SU-DHL-6 (cell line): ENCODE data around the gene WDTC1.
"Not testable (repeated sequence)": the region's sequence is repeated elsewhere in the genome, so short reads cannot be mapped to it uniquely, and the experiment has no call there.

ENCODE experiments used
- H2AFZ ChIP-seq: fragments of 200-600 bp; sonication (generic); 2 replicates; pipeline ENCODE4 v1.6.1; 2014; ENCODE audit warnings: low read depth, mild to moderate bottlenecking, moderate library complexity, mixed read lengths, antibody characterized with exemption, low read length; ENCODE audit not compliant: severe bottlenecking
- H3F3A ChIP-seq: fragments of 200-600 bp; shearing (Covaris generic); 2 replicates; pipeline ENCODE4 v1.6.0; 2016; ENCODE audit warnings: antibody characterized with exemption, mild to moderate bottlenecking; ENCODE audit not compliant: insufficient read depth
- H3K27ac ChIP-seq: fragments of 200-600 bp; sonication (generic); 2 replicates; pipeline ENCODE4 v1.5.1; 2016; ENCODE audit warnings: low read depth, mild to moderate bottlenecking, low read length, moderate library complexity, mixed read lengths
- H3K27me3 ChIP-seq: fragments of 200-600 bp; sonication (generic), shearing (Covaris generic); 2 replicates; pipeline ENCODE4 v1.6.0; 2014; ENCODE audit warnings: mild to moderate bottlenecking, low read length
- H3K36me3 ChIP-seq: fragments of 200-600 bp; sonication (generic); 2 replicates; pipeline ENCODE4 v1.6.1; 2014; ENCODE audit warnings: mild to moderate bottlenecking, low read length, mixed read lengths
- H3K4me2 ChIP-seq: fragments of 300-600, 200-600 bp; shearing (Covaris generic), sonication (generic); 2 replicates; pipeline ENCODE4 v1.6.0; 2014; ENCODE audit warnings: low read length, low read depth, mild to moderate bottlenecking; ENCODE audit not compliant: poor library complexity, severe bottlenecking
- H3K4me3 ChIP-seq: fragments of 200-600 bp; sonication (generic); 2 replicates; pipeline ENCODE4 v1.5.1; 2014; ENCODE audit warnings: antibody characterized with exemption, low read length, mild to moderate bottlenecking, mixed read lengths; ENCODE audit not compliant: insufficient read depth, poor library complexity, severe bottlenecking
- H3K79me2 ChIP-seq: fragments of 200-600 bp; sonication (generic); 2 replicates; pipeline ENCODE4 v1.6.1; 2014; ENCODE audit warnings: mild to moderate bottlenecking, low read length, moderate library complexity; ENCODE audit not compliant: insufficient read depth
- H3K9ac ChIP-seq: fragments of 200-600 bp; sonication (generic); 2 replicates; pipeline ENCODE4 v1.7.0; 2014; ENCODE audit warnings: mild to moderate bottlenecking, low read length
- H3K9me2 ChIP-seq: fragments of 200-600 bp; sonication (generic); replicated peaks from 2 replicates; pipeline ENCODE4 v1.6.1; 2014; ENCODE audit warnings: low read length; ENCODE audit not compliant: insufficient read depth
- H3K9me3 ChIP-seq: fragments of 200-600 bp; sonication (generic); 2 replicates; pipeline ENCODE4 v1.6.1; 2014; ENCODE audit warnings: low read length, mixed read lengths; ENCODE audit not compliant: insufficient read depth
- H4K20me1 ChIP-seq: fragments of 200-600 bp; sonication (generic); 2 replicates; pipeline ENCODE4 v1.6.1; 2014; ENCODE audit warnings: low read depth, mild to moderate bottlenecking, antibody characterized with exemption, low read length, moderate library complexity, mixed read lengths
- CTCF ChIP-seq: fragments of 200-600 bp; sonication (generic); IDR thresholded peaks from one replicate; pipeline ENCODE4 v1.5.1; 2017; ENCODE audit warnings: antibody characterized with exemption, mild to moderate bottlenecking, low read length, moderate library complexity; ENCODE audit not compliant: insufficient read depth, poor library complexity, severe bottlenecking
- EZH2phosphoT487 ChIP-seq: fragments of 200-600 bp; sonication (generic), shearing (Covaris generic); conservative IDR thresholded peaks from 2 replicates; pipeline ENCODE4 v1.6.1; 2018; ENCODE audit warnings: mild to moderate bottlenecking, antibody characterized with exemption, low read length, moderate library complexity, mixed read lengths

Gene WDTC1

DNA sequence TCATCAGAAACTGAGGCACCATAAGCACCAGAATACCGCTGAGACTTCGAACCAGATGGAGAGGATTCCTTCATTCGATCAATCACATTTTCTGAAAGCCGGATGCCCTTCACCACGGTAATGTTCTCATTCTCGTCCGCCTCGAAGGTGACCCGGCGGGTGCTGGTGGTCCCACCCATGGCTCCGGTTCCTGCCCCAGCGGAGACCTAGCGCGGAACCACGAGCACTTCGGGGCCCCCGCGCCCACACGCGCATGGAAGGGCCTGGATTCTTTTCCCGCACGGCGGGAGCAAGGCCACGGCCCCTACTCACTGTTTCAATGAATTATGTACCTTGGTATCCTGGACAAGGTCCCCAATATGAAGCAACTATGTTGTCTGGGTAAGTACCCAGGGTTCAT is 33.1 kb upstream of the WDTC1 start:
- TF ChIP-seq EZH2phosphoT487 = no peak
- TF ChIP-seq CTCF = no peak
- Histone ChIP-seq H2AFZ (no peak overlapping the region), H3K9me3 (no peaks in the 10 kb centered on the region), H3K27ac (no peak overlapping the region), H3K4me3 (no peak overlapping the region), H3K79me2 (no peaks in the 10 kb centered on the region), H3K4me2 (no peak overlapping the region), H3F3A (no peaks in the 10 kb centered on the region), H3K9me2 (no peaks in the 10 kb centered on the region), H4K20me1 (no peaks in the 10 kb centered on the region), H3K36me3 (no peaks in the 10 kb centered on the region), H3K9ac (no peak overlapping the region), H3K27me3 (no peaks in the 10 kb centered on the region)

DNA sequence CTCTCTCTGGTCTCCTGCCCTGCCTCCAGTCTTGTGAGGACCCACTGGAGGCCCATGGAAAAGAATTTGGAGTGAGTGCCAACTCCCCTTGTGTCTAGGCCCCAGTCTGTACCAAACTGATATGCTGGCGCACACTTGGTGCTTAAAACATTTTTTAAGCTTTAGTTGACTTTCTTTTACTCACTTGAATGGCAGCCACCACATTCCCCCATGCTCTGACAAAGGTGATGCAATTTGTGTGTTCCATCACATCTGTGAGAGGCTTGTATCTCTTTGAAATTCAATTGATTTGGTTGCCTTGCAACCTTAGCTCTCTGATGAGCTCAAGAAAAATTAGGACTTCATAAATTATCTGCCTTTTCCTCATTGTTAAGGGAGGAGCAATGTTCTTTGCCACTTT is 30.5 kb upstream of the WDTC1 start:
- Histone ChIP-seq H2AFZ (no peak overlapping the region), H3K27me3 (no peaks in the 10 kb centered on the region), H3F3A (no peaks in the 10 kb centered on the region), H3K9me2 (no peaks in the 10 kb centered on the region), H3K9me3 (no peaks in the 10 kb centered on the region), H3K9ac (no peak overlapping the region), H3K4me2 (no peak overlapping the region), H4K20me1 (no peaks in the 10 kb centered on the region), H3K36me3 (no peaks in the 10 kb centered on the region), H3K79me2 (no peaks in the 10 kb centered on the region), H3K27ac (no peak overlapping the region), H3K4me3 (no peak overlapping the region)
- no peak for TF ChIP-seq CTCF
- no peak for TF ChIP-seq EZH2phosphoT487

DNA sequence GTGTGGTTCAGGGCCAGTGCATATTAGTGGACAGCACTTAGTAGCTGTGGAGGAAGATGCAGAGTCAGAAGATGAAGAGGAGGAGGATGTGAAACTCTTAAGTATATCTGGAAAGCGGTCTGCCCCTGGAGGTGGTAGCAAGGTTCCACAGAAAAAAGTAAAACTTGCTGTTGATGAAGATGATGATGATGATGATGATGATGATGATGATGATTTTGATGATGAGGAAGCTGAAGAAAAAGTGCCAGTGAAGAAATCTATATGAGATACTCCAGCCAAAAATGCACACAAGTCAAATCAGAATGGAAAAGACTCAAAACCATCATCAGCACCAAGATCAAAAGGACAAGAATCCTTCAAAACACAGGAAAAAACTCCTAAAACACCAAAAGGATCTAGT is 27.2 kb upstream of the WDTC1 start:
- not testable (repeated sequence) for H3K27ac ChIP-seq, H3K36me3 ChIP-seq, H3K4me2 ChIP-seq, H3K27me3 ChIP-seq, H3K9me2 ChIP-seq, H3K9ac ChIP-seq, H3F3A ChIP-seq, H4K20me1 ChIP-seq, H3K9me3 ChIP-seq, H2AFZ ChIP-seq, H3K4me3 ChIP-seq, H3K79me2 ChIP-seq

- H3K9ac ChIP-seq, H3K27me3 ChIP-seq, H3K79me2 ChIP-seq, H3K27ac ChIP-seq, H3K36me3 ChIP-seq, H4K20me1 ChIP-seq, H3K4me3 ChIP-seq, H2AFZ ChIP-seq, H3F3A ChIP-seq, H3K9me2 ChIP-seq, H3K4me2 ChIP-seq, H3K9me3 ChIP-seq: not testable (repeated sequence)
Observed at GRCh38 chr1:27208143-27208850, 26.1 kb upstream of the WDTC1 start.
